GM12874 (cell line): ENCODE measurements around the gene SSTR3.
A peak's percentile ranks its signal among the peaks of the same experiment; 100 is the strongest.

Experiments
- CTCF ChIP-seq: IDR thresholded peaks from 2 replicates; pipeline ENCODE4 v1.5.1; 2011; ENCODE audit warnings: low read depth, mild to moderate bottlenecking, control low read depth, low read length, moderate library complexity; ENCODE audit not compliant: insufficient read depth

The SSTR3 gene

GRCh38 chr22:37163575-37164504 lies 48.4 kb downstream of the SSTR3 start:
- TF ChIP-seq CTCF, result no peak

- no peak for TF ChIP-seq CTCF
Observed at GRCh38 chr22:37163096-37163489, 49.2 kb downstream of the SSTR3 start.

GRCh38 chr22:37162221-37163095 lies 49.8 kb downstream of the SSTR3 start:
- TF ChIP-seq CTCF, result peak; percentile 33; the same call in 1 of the 2 replicates

GRCh38 chr22:37161443-37161842 lies 50.8 kb downstream of the SSTR3 start:
- no peak for TF ChIP-seq CTCF

GRCh38 chr22:37160027-37160426 lies 52.2 kb downstream of the SSTR3 start:
- no peak for TF ChIP-seq CTCF

GRCh38 chr22:37158963-37159290 lies 53.4 kb downstream of the SSTR3 start:
- no peak for TF ChIP-seq CTCF
